Thyroid gland (tissue), 4 donors: ENCODE measurements around the gene TXNRD3.

ENCODE experiments used
- POLR2A ChIP-seq, 2 donors: fragments of 450-650 bp; IDR thresholded peaks; one replicate each; pipeline ENCODE4 v1.6.1; 2017; ENCODE audit warnings: antibody characterized with exemption in 2 of 2, mild to moderate bottlenecking in 2 of 2, moderate library complexity in 1 of 2
- TF ChIP-seq, protein P1 (sequence below), 6 experiments: fragments of 200-600 bp in 3 of 6; fragments of 450-650 bp in 3 of 6; sonication (generic) in 3 of 6; IDR thresholded peaks; one replicate each; pipeline ENCODE4 v1.5.1; 2016 to 2019; ENCODE audit warnings: antibody characterized with exemption in 6 of 6, mild to moderate bottlenecking in 2 of 6, inconsistent platforms in 1 of 6, moderate library complexity in 1 of 6

DNA sequence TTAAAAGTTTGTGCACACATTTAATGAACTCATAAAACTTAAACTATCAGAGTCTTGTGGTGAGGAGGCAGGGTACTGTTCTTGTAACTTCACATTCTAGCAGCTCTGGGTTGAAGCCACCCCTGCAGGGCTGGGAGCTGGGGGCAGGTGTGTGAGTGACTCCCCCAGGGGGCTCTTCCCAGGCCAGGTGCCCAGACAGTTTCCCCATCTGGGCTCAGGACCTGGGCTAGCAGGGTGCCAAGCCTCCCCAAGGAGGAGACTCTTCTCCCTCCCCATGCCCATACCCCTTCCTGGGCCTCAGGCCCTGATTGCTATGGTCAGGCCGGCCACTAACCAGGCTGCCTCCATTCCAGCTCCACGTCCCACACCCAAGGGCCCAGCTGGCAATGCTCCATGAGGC lies 27.1 kb upstream of the TXNRD3 start:
- TF ChIP-seq, protein P1, sequence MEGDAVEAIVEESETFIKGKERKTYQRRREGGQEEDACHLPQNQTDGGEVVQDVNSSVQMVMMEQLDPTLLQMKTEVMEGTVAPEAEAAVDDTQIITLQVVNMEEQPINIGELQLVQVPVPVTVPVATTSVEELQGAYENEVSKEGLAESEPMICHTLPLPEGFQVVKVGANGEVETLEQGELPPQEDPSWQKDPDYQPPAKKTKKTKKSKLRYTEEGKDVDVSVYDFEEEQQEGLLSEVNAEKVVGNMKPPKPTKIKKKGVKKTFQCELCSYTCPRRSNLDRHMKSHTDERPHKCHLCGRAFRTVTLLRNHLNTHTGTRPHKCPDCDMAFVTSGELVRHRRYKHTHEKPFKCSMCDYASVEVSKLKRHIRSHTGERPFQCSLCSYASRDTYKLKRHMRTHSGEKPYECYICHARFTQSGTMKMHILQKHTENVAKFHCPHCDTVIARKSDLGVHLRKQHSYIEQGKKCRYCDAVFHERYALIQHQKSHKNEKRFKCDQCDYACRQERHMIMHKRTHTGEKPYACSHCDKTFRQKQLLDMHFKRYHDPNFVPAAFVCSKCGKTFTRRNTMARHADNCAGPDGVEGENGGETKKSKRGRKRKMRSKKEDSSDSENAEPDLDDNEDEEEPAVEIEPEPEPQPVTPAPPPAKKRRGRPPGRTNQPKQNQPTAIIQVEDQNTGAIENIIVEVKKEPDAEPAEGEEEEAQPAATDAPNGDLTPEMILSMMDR (IDR thresholded peaks at IDR 0.05) = no peak
- TF ChIP-seq POLR2A (IDR thresholded peaks at IDR 0.05) = no peak
